ENCODE data around the gene PCDHGB3.
"Not testable (repeated sequence)": the region's sequence is repeated elsewhere in the genome, so short reads cannot be mapped to it uniquely, and the experiment has no call there.

DNA sequence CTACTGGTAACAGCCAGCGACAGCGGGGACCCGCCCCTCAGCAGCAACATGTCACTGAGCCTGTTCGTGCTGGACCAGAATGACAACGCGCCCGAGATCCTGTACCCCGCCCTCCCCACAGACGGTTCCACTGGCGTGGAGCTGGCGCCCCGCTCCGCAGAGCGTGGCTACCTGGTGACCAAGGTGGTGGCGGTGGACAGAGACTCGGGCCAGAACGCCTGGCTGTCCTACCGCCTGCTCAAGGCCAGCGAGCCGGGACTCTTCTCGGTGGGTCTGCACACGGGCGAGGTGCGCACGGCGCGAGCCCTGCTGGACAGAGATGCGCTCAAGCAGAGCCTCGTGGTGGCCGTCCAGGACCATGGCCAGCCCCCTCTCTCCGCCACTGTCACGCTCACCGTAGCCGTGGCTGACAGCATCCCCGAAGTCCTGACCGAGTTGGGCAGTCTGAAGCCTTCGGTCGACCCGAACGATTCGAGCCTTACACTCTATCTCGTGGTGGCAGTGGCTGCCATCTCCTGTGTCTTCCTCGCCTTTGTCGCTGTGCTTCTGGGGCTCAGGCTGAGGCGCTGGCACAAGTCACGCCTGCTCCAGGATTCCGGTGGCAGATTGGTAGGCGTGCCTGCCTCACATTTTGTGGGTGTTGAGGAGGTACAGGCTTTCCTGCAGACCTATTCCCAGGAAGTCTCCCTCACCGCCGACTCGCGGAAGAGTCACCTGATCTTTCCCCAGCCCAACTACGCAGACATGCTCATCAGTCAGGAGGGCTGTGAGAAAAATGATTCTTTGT, 24.6 kb downstream of the PCDHGB3 start:
- TF ChIP-seq, protein P1, sequence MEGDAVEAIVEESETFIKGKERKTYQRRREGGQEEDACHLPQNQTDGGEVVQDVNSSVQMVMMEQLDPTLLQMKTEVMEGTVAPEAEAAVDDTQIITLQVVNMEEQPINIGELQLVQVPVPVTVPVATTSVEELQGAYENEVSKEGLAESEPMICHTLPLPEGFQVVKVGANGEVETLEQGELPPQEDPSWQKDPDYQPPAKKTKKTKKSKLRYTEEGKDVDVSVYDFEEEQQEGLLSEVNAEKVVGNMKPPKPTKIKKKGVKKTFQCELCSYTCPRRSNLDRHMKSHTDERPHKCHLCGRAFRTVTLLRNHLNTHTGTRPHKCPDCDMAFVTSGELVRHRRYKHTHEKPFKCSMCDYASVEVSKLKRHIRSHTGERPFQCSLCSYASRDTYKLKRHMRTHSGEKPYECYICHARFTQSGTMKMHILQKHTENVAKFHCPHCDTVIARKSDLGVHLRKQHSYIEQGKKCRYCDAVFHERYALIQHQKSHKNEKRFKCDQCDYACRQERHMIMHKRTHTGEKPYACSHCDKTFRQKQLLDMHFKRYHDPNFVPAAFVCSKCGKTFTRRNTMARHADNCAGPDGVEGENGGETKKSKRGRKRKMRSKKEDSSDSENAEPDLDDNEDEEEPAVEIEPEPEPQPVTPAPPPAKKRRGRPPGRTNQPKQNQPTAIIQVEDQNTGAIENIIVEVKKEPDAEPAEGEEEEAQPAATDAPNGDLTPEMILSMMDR (conservative IDR thresholded peaks at IDR 0.05 in 1 of 2, IDR thresholded peaks at IDR 0.05 in 1 of 2; ENCODE audit: extremely low read depth in 1 of 2, insufficient read depth in 1 of 2, low read depth in 1 of 2, low read length in 2 of 2) = not testable (repeated sequence)
- TF ChIP-seq EZH2 (IDR thresholded peaks at IDR 0.05; ENCODE audit: borderline replicate concordance, low read length) = not testable (repeated sequence)
